HepG2 (cell line): ENCODE data around the gene SLC34A3. TPM values are rescaled to one million over a fixed set of nuclear protein-coding genes. Genes with fewer than 3 reads are reported as not detected.

Source experiments
- CAMTA2 ChIP-seq: sonication (generic); formaldehyde crosslinking; IDR thresholded peaks from 2 replicates; pipeline ENCODE4 v1.4.0; 2020; ENCODE audit warnings: mild to moderate bottlenecking, missing genetic modification reagents, borderline replicate concordance
- CENPX ChIP-seq: sonication (generic); formaldehyde crosslinking; IDR thresholded peaks from 2 replicates; pipeline ENCODE4 v1.9.0; 2021; ENCODE audit warnings: mild to moderate bottlenecking, missing genetic modification reagents, moderate library complexity
- GABPA ChIP-seq, 2 experiments: IDR thresholded peaks; 2 replicates each; pipeline ENCODE4 v1.6.1; 2011 to 2016; ENCODE audit warnings: low read depth in 2 of 2, low read length in 1 of 2, missing biosample characterization in 1 of 2, missing genetic modification characterization in 1 of 2
- GLI4 ChIP-seq: sonication (generic); formaldehyde crosslinking; IDR thresholded peaks from 2 replicates; pipeline ENCODE4 v1.5.1; 2020; ENCODE audit warnings: missing genetic modification reagents, mild to moderate bottlenecking, moderate library complexity, borderline replicate concordance
- KDM3A ChIP-seq: IDR thresholded peaks from 2 replicates; pipeline ENCODE4 v1.6.1; 2018; ENCODE audit warnings: low read depth, missing compliant biosample characterization
- MZF1 ChIP-seq: sonication (generic); formaldehyde crosslinking; IDR thresholded peaks from 2 replicates; pipeline ENCODE4 v1.8.1; 2023; ENCODE audit warnings: mild to moderate bottlenecking, missing genetic modification reagents, borderline replicate concordance
- NFATC3 ChIP-seq: sonication (generic); formaldehyde crosslinking; IDR thresholded peaks from 2 replicates; pipeline ENCODE4 v1.5.1; 2020; ENCODE audit warnings: mild to moderate bottlenecking, missing genetic modification reagents
- SAFB2 ChIP-seq: sonication (generic); formaldehyde crosslinking; IDR thresholded peaks from 2 replicates; pipeline ENCODE4 v1.5.1; 2020; ENCODE audit warnings: missing genetic modification reagents, low read depth, mild to moderate bottlenecking, borderline replicate concordance
- SNAPC2 ChIP-seq: sonication (generic); formaldehyde crosslinking; IDR thresholded peaks from 2 replicates; pipeline ENCODE4 v1.8.1; 2022; ENCODE audit warnings: mild to moderate bottlenecking, missing genetic modification reagents
- TOE1 ChIP-seq: sonication (generic); formaldehyde crosslinking; IDR thresholded peaks from 2 replicates; pipeline ENCODE4 v1.4.0; 2020; ENCODE audit warnings: mild to moderate bottlenecking, missing genetic modification reagents
- ZFYVE20 ChIP-seq: sonication (generic); formaldehyde crosslinking; IDR thresholded peaks from 2 replicates; pipeline ENCODE4 v1.8.0; 2023; ENCODE audit warnings: low read depth, mild to moderate bottlenecking, moderate library complexity, missing genetic modification reagents, borderline replicate concordance
- ZNF138 ChIP-seq: sonication (generic); formaldehyde crosslinking; IDR thresholded peaks from 2 replicates; pipeline ENCODE4 v1.5.0; 2020; ENCODE audit warnings: mild to moderate bottlenecking, low read depth, missing genetic modification reagents
- ZNF879 ChIP-seq: sonication (generic); formaldehyde crosslinking; IDR thresholded peaks from 2 replicates; pipeline ENCODE4 v1.8.1; 2023; ENCODE audit warnings: missing genetic modification reagents
- polyA plus RNA-seq, 8 experiments: library from polyadenylated mRNA; depleted of rRNA in 3 of 8; stranded (reverse) in 7 of 8; unstranded in 1 of 8; fragments of >200 nt; fragmentation: Illumina TruSeq in 4 of 8; extraction: Trizol in 4 of 8; gene quantifications; 2 replicates each; pipeline versions ENCODE4 v1.2.1 to v1.2.3, GENCODE V29; 2011 to 2016; ENCODE audit warnings: low read depth in 4 of 8, missing spikeins in 1 of 8, mixed read lengths in 1 of 8; ENCODE audit not compliant: insufficient read depth in 1 of 8
- total RNA-seq, 5 experiments: library from RNA; depleted of rRNA; stranded (reverse); fragments of >200 nt; fragmentation: Illumina TruSeq; extraction: Trizol; gene quantifications; 2 replicates each; pipeline ENCODE4 v1.2.3, GENCODE V29; 2016; ENCODE audit warnings: low read depth in 1 of 5
- TF ChIP-seq, protein P1 (sequence below): sonication (generic); formaldehyde crosslinking; IDR thresholded peaks from 2 replicates; pipeline ENCODE4 v1.4.0; 2020; ENCODE audit warnings: missing genetic modification reagents
- TF ChIP-seq, protein P2 (sequence below): sonication (generic); formaldehyde crosslinking; IDR thresholded peaks from 2 replicates; pipeline ENCODE4 v1.5.1; 2020; ENCODE audit warnings: missing genetic modification reagents, mild to moderate bottlenecking, borderline replicate concordance
- TF ChIP-seq, protein P3 (sequence below): sonication (generic); formaldehyde crosslinking; IDR thresholded peaks from 2 replicates; pipeline ENCODE4 v1.4.0; 2020; ENCODE audit warnings: missing genetic modification reagents, borderline replicate concordance
- TF ChIP-seq, protein P4 (sequence below): sonication (generic); formaldehyde crosslinking; IDR thresholded peaks from 2 replicates; pipeline ENCODE4 v1.4.0; 2020; ENCODE audit warnings: mild to moderate bottlenecking, missing genetic modification reagents
- TF ChIP-seq, protein P5 (sequence below): sonication (generic); formaldehyde crosslinking; IDR thresholded peaks from 2 replicates; pipeline ENCODE4 v1.8.0; 2022; ENCODE audit warnings: low read depth, missing genetic modification reagents

The SLC34A3 gene
- total and polyA plus RNA-seq, 2 of the 13 experiments (the other 11 are each of a cell fraction or from before 2014, with no cell fraction given) = 0.07 to 1.0 TPM

DNA sequence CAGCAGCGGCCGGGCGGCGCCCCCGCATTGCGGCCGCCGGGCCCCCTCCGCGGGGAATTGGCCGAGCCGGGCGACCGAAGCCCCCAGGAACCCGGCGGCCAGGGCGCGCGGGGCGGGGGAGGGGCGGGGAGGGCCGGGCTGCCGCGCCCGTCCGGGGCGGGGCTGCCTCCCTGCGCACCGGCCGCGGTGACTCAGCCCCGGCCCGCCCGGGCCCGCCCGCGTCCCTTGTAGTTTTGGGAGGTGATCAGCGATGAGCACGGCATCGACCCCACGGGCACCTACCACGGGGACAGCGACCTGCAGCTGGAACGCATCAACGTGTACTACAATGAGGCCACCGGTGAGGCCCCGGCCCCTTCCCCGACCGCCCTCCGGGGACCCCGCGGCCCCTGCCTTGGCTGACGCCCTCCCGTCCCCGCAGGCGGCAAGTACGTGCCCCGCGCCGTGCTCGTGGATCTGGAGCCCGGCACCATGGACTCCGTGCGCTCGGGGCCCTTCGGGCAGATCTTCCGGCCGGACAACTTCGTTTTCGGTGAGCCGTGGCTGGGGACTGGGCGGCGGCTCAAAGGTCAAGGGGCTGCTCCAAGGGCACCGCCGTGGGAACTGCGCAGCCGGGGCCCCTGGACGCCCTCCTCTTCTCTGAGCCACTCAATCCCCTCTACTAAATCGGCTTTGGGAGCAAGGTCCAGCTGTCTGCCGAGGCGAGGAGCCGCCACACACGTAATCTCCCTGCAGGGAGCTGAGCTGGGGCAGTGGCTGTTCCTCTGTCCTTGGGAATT, 11.0 kb downstream of the SLC34A3 start (continued):
- TF ChIP-seq, protein P1, sequence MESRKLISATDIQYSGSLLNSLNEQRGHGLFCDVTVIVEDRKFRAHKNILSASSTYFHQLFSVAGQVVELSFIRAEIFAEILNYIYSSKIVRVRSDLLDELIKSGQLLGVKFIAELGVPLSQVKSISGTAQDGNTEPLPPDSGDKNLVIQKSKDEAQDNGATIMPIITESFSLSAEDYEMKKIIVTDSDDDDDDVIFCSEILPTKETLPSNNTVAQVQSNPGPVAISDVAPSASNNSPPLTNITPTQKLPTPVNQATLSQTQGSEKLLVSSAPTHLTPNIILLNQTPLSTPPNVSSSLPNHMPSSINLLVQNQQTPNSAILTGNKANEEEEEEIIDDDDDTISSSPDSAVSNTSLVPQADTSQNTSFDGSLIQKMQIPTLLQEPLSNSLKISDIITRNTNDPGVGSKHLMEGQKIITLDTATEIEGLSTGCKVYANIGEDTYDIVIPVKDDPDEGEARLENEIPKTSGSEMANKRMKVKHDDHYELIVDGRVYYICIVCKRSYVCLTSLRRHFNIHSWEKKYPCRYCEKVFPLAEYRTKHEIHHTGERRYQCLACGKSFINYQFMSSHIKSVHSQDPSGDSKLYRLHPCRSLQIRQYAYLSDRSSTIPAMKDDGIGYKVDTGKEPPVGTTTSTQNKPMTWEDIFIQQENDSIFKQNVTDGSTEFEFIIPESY (CRISPR knock-in tag) = no peak
- TF ChIP-seq GABPA (IDR thresholded peaks at IDR 0.05; ENCODE audit: low read depth, low read length) = no peak
- TF ChIP-seq GABPA (CRISPR knock-in tag; IDR thresholded peaks at IDR 0.05; ENCODE audit: low read depth) = no peak
- peak; percentile 63; the same call in 1 of the 2 replicates for TF ChIP-seq CAMTA2
- no peak for TF ChIP-seq MZF1 (CRISPR knock-in tag)
- no peak for TF ChIP-seq CENPX (CRISPR knock-in tag)
- TF ChIP-seq, protein P2, sequence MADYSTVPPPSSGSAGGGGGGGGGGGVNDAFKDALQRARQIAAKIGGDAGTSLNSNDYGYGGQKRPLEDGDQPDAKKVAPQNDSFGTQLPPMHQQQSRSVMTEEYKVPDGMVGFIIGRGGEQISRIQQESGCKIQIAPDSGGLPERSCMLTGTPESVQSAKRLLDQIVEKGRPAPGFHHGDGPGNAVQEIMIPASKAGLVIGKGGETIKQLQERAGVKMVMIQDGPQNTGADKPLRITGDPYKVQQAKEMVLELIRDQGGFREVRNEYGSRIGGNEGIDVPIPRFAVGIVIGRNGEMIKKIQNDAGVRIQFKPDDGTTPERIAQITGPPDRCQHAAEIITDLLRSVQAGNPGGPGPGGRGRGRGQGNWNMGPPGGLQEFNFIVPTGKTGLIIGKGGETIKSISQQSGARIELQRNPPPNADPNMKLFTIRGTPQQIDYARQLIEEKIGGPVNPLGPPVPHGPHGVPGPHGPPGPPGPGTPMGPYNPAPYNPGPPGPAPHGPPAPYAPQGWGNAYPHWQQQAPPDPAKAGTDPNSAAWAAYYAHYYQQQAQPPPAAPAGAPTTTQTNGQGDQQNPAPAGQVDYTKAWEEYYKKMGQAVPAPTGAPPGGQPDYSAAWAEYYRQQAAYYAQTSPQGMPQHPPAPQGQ (CRISPR knock-in tag) = no peak
- TF ChIP-seq KDM3A (CRISPR knock-in tag) = no peak
- TF ChIP-seq ZNF879 (CRISPR knock-in tag) = no peak
- no peak for TF ChIP-seq ZFYVE20 (CRISPR knock-in tag)
- TF ChIP-seq SNAPC2 (CRISPR knock-in tag) = no peak
- 0 out of 2 replicates have a peak, but pooled peaks have one; percentile 65 for TF ChIP-seq GLI4 (CRISPR knock-in tag)
- TF ChIP-seq, protein P3, sequence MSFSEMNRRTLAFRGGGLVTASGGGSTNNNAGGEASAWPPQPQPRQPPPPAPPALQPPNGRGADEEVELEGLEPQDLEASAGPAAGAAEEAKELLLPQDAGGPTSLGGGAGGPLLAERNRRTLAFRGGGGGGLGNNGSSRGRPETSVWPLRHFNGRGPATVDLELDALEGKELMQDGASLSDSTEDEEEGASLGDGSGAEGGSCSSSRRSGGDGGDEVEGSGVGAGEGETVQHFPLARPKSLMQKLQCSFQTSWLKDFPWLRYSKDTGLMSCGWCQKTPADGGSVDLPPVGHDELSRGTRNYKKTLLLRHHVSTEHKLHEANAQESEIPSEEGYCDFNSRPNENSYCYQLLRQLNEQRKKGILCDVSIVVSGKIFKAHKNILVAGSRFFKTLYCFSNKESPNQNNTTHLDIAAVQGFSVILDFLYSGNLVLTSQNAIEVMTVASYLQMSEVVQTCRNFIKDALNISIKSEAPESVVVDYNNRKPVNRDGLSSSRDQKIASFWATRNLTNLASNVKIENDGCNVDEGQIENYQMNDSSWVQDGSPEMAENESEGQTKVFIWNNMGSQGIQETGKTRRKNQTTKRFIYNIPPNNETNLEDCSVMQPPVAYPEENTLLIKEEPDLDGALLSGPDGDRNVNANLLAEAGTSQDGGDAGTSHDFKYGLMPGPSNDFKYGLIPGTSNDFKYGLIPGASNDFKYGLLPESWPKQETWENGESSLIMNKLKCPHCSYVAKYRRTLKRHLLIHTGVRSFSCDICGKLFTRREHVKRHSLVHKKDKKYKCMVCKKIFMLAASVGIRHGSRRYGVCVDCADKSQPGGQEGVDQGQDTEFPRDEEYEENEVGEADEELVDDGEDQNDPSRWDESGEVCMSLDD (CRISPR knock-in tag) = no peak
- TF ChIP-seq ZNF138 (CRISPR knock-in tag) = peak; percentile 29
- 0 out of 2 replicates have a peak, but pooled peaks have one; percentile 37 for TF ChIP-seq NFATC3 (CRISPR knock-in tag)
- TF ChIP-seq, protein P4, sequence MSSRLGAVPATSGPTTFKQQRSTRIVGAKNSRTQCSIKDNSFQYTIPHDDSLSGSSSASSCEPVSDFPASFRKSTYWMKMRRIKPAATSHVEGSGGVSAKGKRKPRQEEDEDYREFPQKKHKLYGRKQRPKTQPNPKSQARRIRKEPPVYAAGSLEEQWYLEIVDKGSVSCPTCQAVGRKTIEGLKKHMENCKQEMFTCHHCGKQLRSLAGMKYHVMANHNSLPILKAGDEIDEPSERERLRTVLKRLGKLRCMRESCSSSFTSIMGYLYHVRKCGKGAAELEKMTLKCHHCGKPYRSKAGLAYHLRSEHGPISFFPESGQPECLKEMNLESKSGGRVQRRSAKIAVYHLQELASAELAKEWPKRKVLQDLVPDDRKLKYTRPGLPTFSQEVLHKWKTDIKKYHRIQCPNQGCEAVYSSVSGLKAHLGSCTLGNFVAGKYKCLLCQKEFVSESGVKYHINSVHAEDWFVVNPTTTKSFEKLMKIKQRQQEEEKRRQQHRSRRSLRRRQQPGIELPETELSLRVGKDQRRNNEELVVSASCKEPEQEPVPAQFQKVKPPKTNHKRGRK (CRISPR knock-in tag) = no peak
- TF ChIP-seq, protein P5, sequence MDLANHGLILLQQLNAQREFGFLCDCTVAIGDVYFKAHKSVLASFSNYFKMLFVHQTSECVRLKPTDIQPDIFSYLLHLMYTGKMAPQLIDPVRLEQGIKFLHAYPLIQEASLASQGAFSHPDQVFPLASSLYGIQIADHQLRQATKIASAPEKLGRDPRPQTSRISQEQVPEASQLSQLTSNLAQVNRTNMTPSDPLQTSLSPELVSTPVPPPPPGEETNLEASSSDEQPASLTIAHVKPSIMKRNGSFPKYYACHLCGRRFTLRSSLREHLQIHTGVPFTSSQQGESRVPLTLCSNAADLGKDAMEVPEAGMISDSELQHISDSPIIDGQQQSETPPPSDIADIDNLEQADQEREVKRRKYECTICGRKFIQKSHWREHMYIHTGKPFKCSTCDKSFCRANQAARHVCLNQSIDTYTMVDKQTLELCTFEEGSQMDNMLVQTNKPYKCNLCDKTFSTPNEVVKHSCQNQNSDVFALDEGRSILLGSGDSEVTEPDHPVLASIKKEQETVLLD (CRISPR knock-in tag) = no peak; the same call in 1 of the 2 replicates
- no peak for TF ChIP-seq SAFB2 (CRISPR knock-in tag)
- TF ChIP-seq TOE1 (CRISPR knock-in tag) = no peak
